IPS-NIHi7 (cell line): Measurements from ENCODE around the gene C1RL.
"Not testable (repeated sequence)": the region's sequence is repeated elsewhere in the genome, so short reads cannot be mapped to it uniquely, and the experiment has no call there.

Experiments used
- DNase-seq: peaks from one replicate; pipeline ENCODE4 v3.0.0; 2012; ENCODE audit warnings: mixed read lengths; ENCODE audit errors: extremely low spot score

The C1RL gene

GRCh38 chr12:7114851-7115250 lies 5.8 kb upstream of the C1RL start:
- no peak for DNase-seq

GRCh38 chr12:7114008-7114407 lies 5.0 kb upstream of the C1RL start:
- DNase-seq = no peak

- peak; percentile 74 for DNase-seq
Observed at GRCh38 chr12:7113389-7113871, 4.4 kb upstream of the C1RL start.

- no peak for DNase-seq
Observed at GRCh38 chr12:7112041-7112440, 3.0 kb upstream of the C1RL start.

- DNase-seq = no peak
Observed at GRCh38 chr12:7110661-7111060, 1.6 kb upstream of the C1RL start.

- no peak for DNase-seq
Observed at GRCh38 chr12:7109572-7109920, 532 bp upstream of the C1RL start.

GRCh38 chr12:7108003-7108795 lies 815 bp downstream of the C1RL start:
- peak; percentile 73 for DNase-seq

GRCh38 chr12:7107636-7108002 lies 1.4 kb downstream of the C1RL start:
- no peak for DNase-seq

- not testable (repeated sequence) for DNase-seq
Observed at GRCh38 chr12:7107181-7107580, 1.8 kb downstream of the C1RL start.

- DNase-seq = no peak
Observed at GRCh38 chr12:7106082-7106481, 2.9 kb downstream of the C1RL start.

GRCh38 chr12:7103837-7104584 lies 5.0 kb downstream of the C1RL start:
- DNase-seq = no peak

- DNase-seq = no peak
Observed at GRCh38 chr12:7102582-7102981, 6.4 kb downstream of the C1RL start.

GRCh38 chr12:7101694-7102131 lies 7.3 kb downstream of the C1RL start:
- no peak for DNase-seq

GRCh38 chr12:7101047-7101693 lies 7.8 kb downstream of the C1RL start:
- no peak for DNase-seq

GRCh38 chr12:7100239-7100638 lies 8.8 kb downstream of the C1RL start:
- no peak for DNase-seq

- DNase-seq = no peak
Observed at GRCh38 chr12:7099290-7099996, 9.6 kb downstream of the C1RL start.

GRCh38 chr12:7096979-7097378 lies 12.0 kb downstream of the C1RL start:
- no peak for DNase-seq

GRCh38 chr12:7096006-7096932 lies 12.7 kb downstream of the C1RL start:
- no peak for DNase-seq

- DNase-seq = no peak
Observed at GRCh38 chr12:7093892-7094291, 15.1 kb downstream of the C1RL start.

- DNase-seq = no peak
Observed at GRCh38 chr12:7093486-7093885, 15.5 kb downstream of the C1RL start.

GRCh38 chr12:7092986-7093460 lies 16.0 kb downstream of the C1RL start:
- no peak for DNase-seq
